Nucleus accumbens (tissue), 56 donors: ENCODE measurements around the gene MTHFD1.

Experiments used
- DNase-seq, 56 donors: peaks; one replicate each; lab custom pipeline; 2025; lab: John Stamatoyannopoulos, UW

MTHFD1 gene

GRCh38 chr14:64478634-64479250, 90.6 kb downstream of the MTHFD1 start:
- no peak for DNase-seq

DNA sequence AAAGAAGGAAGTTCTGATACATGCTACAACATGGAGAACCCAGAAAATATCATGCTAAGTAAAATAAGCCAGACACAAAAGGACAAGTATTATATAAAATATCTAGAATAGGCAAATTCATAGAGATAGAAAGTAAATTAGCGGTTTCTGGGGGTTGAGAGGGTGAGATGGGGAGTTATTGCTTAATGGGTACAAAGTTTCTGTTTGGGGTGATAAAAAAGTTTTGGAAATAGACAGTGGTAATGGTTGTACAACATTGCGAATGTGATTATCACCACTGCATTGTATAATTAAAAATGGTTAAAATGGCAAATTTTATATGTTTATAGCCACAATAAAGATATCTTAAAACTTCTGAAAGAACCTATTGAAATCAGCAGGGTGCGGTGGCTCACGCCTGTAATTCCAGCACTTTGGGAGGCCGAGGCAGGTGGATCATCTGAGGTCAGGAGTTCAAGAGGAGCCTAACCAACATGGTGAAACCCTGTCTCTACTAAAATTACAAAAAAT, 100.5 kb downstream of the MTHFD1 start:
- no peak for DNase-seq

- no peak for DNase-seq
Measured at GRCh38 chr14:64491637-64492036, 103.5 kb downstream of the MTHFD1 start.

DNA sequence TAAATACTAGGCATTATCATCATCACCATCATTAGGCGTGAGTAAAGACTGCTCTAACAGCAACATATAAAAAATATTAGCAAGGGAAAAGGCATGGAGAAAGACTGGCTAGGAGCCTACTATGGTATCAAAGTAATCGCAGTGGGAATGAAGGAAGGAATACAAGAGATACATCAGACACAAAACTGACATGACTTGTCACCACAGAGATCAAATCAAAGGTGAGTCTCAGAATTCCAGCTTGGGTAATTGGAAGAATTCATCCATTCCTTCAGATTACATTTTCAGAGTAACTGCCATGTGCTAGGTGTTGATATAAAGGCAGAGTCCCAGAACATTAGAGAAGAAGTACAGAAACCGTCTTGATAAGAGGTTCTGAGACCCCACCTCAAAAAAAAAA, 105.3 kb downstream of the MTHFD1 start:
- DNase-seq: no peak

- no peak for DNase-seq
Measured at GRCh38 chr14:64495252-64495651, 107.1 kb downstream of the MTHFD1 start.

DNA sequence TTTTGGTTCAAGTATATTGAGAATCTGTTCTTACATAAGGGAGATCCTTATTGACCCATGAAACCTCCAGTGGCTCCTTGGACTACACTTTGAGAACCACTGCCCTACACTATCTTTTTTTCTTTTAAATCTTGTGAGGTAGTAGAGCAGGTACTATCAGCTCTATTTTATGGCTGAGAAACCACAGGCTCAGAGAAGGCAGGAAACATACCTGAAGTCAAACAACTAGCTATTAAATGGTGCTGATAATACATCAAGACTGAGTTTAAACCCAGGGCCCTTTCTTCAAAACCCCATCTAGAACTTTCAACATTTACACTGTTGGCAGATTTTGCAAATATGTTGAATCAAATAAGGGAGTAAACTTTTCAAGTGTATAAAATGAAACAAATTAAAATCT, 108.6 kb downstream of the MTHFD1 start:
- DNase-seq: no peak

DNA sequence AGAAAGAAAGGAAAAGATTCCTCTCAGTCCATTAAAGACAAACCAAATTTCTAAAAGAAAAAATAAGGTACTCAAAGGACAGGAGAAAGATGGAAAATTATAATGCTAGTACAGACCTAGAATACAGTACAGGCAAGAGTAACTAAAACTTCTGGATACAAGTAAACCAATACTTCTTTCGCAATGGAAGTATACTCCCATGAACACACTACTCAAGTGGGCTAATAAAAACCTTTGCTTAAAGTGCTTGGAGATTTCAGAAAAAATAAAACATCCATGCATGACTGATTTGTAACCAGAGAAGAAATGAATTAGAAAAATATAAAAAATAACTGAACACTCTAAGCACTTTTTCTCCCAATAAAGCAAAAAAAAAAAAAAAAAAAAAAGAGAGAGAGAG, 111.9 kb downstream of the MTHFD1 start:
- no peak for DNase-seq

DNA sequence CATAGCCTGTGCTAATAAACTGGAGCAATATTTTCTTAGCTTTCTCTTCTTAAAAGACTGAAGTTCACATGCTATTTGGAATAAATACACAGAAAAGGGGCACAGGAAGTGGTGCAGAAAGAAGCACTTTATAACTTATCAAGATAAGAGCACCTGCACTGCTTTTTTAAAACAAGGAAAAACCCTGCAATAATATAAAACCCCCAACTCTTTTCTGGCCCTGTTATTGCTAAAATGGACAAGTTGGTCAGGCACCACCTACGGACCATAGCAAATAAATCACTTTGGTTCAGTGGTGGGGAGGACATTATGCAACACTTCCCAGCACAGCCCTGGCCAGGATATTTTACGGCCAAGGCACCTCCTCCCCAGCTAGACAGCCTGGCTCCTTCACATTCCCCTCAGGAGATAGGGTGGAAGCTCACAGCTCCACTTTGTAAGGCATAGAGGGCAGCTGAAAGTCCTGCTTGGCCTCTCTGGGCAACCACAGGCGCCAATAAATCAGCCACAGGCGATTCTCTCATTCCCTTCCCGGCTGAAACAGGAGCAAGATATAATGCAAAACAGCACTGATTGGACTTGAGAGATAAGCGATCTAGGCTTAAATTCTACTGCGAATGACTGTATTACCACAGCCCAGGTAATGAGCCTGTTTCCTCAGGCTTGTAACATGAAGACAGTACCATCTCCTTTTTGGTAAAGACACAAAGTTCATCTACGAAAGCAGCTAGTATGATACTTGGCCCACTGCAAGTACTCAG, 113.4 kb downstream of the MTHFD1 start:
- DNase-seq: peak in 2 of 56 donors; percentile 4 to 7

DNA sequence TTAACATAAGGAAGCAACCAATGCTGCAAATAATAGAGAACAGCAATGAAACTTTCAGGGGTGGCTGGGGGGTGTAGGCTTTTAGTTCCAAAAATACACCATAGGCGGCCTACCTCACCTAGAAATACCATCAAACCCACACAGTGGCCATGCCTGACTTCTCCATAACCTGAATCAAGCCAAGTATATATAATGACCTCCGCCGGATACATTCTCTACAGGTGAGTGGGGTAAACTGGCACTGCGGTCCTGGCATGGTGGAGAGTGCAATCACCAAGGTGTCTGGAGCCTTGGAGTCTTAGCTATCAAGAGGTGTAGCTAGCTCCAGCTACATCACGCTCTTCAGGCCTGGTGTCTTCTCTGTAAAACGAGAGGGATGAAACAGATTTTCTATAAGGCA, 114.3 kb downstream of the MTHFD1 start:
- no peak for DNase-seq

- peak in 10 of 56 donors; percentile 14 to 61 (median 36) for DNase-seq
Measured at GRCh38 chr14:64502887-64503433, 114.8 kb downstream of the MTHFD1 start.

GRCh38 chr14:64503434-64504309, 115.5 kb downstream of the MTHFD1 start, which contains the start of gene ZBTB25:
ZBTB25 (minus strand) TSS chr14:64503838; CDS start chr14:64490533, 13,305 bp downstream.
- peak; percentile 42 to 97 (median 88) for DNase-seq

- peak; percentile 17 to 94 (median 73) for DNase-seq
Measured at GRCh38 chr14:64504310-64504896, 116.2 kb downstream of the MTHFD1 start, which contains the start of gene ZBTB1. ZBTB1 (plus strand) TSS chr14:64504770; CDS start chr14:64521505, 16,735 bp downstream.

- peak; percentile 19 to 91 (median 78) for DNase-seq
Measured at GRCh38 chr14:64504897-64505794, 117.0 kb downstream of the MTHFD1 start.

DNA sequence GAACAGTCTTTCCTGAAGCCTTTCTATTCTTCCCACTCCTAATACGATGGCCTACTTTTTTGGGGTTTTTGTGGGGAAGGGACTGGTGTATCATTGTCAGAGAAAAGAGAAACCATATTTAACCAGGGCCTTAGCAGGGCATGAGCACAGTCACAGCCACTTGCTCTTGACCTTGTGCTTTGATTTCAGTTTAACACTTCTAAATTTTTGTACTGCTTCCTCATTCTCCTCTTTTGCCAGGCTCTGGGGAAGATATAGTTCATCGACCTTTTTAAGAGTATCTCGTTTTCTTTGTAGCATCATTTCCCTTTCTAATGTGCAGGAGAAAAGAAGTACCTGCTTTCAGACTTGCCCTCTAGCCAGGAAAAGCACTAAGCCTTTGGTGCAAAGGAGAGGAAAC, 118.6 kb downstream of the MTHFD1 start:
- DNase-seq: no peak

DNA sequence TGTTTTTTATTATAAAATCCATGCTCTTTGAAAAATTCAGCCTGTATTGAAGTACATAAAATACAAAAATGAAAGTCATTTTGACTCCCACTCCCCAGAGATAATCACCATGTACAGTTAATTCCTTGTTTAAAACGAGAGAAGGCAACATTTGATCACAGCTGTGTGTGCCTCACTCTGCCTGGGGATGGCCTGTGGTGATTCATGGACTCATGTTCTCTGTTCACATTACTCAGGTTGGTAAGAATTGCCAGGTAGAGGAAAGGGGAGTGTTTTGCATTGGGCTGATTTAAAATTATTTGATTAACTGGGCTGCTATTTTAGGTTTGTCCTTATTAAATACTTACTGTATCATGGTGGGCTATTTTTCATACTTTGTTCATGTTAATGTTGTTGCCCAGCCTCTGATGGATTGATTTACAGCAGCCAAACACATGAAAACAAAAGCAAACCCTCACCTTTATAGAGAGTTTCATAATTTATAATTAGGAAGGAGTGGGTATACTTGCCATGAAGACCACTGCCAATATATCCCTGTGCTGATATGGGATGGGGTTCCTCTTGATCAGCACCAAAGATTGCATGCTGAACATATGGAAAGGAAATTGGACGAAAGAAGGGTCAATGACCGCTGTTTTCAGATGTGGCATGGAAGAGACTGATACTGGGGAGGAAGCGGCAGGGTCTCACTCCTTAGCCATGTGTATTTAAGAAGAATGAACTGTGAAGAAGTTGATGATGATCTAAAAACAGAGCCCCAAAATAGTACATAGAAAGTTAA, 119.4 kb downstream of the MTHFD1 start:
- DNase-seq: no peak

DNA sequence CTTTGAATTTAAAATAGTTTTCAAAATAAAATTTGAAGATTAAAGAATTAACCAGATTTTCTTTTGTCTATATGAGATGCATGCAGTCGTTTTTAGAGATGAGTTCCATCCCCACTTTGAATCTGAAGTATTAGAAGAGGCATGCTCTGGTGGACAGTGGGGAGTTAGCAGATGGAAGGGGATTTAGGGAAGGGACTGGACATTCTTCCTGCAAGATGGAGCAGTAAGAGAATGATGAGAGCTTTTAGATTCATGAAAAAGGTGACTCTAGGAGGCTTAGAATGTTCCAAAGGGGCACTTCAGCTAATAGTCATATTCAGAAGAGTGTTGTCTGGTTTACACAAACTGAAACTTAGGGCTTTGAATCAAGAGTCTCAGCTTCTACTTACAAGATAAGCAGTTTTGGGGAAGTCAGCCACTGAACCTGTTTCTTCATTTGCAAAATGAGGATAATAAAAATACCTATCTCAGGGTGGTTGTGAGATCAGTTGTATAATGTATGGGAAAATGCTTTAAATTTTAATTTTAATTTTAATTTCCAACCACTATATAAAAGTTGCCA, 120.1 kb downstream of the MTHFD1 start:
- no peak for DNase-seq

GRCh38 chr14:64509036-64509435, 120.9 kb downstream of the MTHFD1 start:
- DNase-seq: no peak
